HPDE6-E6E7 (cell line): Measurements from ENCODE around the gene ATP8B1.
"Not testable (repeated sequence)": the region's sequence is repeated elsewhere in the genome, so short reads cannot be mapped to it uniquely, and the experiment has no call there.

ENCODE experiments used
- DNase-seq: peaks from one replicate; pipeline ENCODE4 v3.0.0; 2011; ENCODE audit warnings: missing footprints; ENCODE audit errors: extremely low spot score

Gene ATP8B1

DNA sequence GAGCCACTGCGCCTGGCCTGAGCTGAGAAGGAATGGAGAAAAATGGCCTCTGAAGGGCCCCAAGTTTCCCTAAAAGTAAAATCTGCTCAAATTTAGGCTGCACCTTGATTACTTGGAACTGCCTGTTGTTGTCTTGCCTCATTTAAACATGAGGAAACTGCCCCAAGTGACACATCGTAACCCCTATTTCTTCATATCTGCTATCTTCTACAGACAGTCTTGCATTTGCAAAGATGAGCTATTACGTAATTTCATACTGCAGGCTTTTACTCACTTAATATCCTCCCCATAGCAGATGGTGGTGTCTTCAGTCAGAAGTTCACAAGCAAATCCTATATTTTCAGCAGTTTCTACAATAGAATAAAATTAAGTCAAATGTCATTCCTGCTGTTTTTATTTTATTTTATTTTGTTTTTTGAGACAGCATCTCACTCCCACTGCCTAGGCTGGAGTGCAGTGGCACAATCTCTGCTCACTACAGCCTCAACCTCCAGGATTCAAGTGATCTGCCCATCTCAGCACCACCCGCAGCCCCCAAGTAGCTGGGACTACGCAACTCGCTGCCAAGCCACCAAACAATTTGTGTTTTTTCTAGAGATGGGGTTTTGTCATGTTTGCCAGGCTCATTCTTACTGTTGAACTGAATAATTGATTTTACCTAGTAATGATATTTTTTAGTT lies 136.2 kb downstream of the ATP8B1 start:
- DNase-seq: no peak

DNA sequence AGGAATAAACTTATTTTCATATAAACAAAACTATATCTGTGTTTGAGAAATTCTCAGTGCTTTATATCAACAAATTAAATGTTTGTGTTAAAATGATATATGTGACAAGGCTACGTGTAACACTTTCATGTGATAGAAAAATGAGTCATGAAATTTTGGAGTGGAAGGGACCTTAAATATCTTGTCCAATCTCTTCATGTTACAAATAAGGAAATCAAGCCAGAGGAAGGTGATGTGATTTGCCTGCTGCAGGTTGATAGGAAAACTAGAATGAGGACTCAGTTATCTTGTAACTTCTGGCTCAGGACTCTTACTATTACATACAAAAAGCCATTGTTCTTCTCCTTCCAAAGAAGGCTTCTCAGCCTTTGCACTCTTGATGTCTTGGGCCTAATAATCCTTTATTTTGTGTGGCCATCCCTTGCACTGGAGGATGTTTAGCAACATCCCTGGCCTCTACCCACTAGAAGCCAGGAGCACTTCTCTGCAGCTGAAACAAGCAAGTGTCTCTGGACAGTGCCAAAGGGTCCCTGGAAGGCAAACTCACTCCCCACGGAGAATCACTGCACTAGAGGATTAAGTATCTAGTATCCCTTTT lies 138.4 kb downstream of the ATP8B1 start:
- no peak for DNase-seq

DNA sequence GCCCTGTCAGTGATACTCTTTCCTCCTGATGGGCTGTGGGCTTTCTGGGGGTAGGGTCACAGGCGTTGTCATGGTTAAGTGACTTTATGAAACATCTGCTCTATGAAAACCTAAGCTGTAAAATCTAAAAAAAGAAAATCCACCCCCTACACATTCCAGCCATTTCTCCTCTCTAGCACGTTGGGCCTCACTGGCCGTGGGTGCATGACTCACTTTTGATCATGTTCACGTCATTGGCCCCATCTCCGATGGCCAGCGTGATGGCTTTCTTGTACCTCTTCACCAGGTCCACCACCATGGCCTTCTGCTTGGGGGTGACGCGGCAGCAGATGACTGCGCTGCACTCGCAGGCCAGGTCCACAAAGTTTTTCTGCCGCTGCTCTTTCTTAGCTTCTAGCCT lies 142.2 kb downstream of the ATP8B1 start:
- no peak for DNase-seq

DNA sequence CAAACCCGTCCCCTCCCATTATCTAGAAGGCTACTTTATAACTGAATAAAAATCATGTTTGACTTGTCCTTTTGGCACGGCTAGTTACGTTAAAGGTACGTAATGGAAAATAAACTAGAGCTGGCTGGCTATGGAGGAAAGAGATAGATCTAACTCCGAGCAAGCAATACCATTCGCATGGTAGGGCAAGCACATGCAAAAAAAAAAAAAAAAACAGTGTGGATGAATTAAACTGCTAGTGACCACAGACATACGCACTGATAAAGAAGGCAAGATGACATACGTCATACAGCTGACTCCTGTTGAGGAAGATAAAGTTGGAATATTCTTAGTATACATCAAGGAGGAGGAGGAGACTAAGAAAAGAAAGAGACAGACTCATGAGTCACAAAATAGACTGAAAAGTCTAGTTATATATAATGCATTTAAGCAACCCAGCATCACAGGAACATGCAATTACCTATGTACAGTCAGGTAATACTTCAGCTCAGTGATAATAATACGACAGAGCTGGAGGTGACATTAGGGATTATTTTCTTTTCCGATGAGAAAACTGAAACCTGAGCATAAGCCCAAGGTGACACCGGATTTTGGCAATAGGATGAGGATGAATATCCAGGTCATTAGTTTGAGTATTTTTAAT lies 143.5 kb downstream of the ATP8B1 start:
- no peak for DNase-seq

DNA sequence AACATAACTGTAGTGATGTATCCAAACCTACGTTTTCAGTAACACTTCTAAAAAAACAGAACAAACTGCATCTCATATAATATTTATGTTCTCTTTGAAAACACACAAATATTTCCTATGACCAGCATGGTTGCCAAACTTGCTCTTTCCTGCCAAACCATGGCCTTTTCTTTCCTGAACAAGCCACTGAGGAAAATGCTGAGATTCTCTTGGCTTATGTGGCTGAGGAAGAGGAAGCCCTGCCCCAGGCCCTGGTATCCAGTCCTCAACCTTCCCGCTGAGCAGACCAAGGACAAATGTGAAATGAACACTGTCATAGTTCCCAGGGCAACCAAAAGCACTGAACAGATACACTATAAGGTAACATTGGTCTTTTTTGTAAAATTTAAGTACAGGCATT lies 145.6 kb downstream of the ATP8B1 start:
- no peak for DNase-seq

DNA sequence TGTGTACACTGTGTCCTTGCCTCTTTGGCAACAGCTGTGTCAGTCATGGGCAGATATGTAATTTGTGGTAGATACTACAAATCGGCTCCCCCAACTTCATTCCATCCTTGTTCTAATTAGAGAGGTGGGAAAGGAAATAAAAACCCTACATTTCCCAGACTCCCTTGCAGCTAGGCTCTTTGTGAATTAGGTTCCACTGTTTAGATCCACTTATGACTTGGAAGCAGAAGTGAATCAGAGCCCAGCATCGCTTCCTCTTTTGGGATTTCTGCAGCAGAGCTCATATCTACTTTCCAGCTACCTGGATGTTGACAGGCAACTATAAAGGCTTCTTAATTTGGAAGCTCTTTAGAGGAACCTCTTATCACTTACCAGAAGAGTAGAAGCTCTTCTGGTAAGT lies 147.4 kb downstream of the ATP8B1 start:
- DNase-seq: no peak

DNA sequence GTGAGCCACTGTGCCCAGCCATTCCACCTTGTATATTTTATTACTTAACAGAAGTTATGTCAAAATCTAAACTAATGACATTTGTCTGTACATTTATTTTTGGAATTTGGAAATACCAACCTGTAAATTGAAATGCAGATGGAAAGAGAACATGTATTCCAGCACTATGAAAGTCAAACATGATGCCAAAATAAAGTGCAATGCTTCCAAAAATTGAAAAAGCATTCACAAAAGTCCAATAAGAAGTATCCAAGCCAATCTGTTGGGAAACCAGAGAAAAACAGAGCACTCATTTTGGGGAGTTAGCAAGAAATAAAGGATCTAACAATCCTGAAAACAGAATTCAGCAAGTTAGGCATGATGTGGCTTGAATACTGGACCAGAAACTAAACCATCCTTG lies 151.2 kb downstream of the ATP8B1 start:
- no peak for DNase-seq

DNA sequence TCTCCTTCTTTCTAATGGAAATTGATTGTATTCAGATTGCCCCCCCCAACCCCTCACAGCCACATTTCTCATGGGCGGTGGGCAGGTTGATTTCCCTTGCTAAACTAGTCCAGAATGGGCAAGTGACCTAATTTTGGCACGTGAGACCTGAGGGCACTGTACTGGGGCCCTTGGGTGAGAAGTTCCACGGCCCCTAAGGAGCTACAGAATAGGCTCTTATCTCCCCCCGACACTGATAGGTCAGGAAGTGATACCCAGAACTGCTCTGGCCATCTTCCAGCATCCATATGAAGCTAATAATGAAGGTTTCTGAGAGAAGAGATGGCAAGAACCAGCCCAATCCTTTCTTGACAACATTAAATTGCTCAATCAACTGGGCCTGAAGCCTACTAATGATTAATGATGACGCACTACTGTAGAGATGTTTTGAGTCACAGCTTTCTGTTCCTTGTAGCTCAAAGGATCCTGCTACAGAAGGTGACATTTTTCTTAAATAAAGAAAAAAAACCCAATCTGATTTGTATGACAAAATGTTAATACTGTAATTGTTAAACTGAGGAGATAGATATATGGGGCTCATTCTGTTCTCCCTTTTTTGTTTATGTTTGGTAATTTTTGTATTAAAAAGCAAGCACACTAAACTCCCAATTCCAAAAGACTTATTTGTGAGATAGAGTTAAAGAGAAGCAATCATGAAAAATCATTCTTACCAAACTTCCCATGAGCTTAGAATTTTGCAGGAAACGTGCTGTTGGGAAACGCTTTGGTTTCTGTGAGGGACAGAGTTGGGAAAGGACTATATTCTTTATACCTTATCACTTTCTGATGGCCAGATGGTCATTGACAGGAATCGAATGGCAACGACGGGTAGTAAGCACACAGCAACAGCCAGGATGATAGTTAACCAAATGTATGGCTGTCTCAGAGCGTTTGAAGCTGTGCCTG lies 153.3 kb downstream of the ATP8B1 start:
- peak; percentile 68 for DNase-seq

DNA sequence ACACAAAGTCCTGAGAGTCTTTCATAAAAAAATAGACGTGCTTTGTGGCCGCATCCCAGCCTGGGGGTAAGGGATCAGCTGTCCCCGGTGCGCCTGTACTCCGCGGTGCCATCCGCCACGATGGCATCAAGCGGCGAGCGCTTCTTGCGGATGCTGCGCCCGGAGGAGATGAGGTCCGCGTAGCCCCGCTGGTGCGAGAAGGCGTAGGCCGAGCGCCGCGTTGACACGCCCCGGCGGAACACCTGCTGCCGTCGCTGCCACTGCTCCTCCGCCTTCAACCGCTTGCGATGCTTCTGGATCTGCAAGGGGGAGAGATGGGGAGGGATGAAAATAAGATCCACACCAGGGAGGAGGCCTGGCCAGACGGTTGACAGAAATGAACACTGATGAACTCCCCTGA lies 154.7 kb downstream of the ATP8B1 start:
- no peak for DNase-seq

DNA sequence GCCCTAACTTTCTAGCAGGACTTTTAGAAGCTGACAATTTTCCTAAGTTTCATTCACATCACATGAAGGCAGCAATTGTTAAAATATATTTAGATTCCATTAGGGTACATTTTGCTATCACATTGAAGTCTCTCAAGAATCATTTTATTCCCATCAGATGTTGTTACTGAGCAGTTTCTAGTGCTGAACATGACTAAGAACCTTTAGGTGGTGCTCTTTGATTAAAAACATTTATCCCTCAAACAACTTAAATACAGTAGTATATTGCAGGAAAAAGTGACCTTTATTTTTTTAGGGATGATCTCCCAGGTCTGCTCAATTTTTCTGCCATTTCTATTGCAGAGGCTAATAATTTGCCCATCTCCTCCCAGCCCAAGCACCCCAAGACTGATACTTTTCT lies 158.6 kb downstream of the ATP8B1 start:
- no peak for DNase-seq

DNA sequence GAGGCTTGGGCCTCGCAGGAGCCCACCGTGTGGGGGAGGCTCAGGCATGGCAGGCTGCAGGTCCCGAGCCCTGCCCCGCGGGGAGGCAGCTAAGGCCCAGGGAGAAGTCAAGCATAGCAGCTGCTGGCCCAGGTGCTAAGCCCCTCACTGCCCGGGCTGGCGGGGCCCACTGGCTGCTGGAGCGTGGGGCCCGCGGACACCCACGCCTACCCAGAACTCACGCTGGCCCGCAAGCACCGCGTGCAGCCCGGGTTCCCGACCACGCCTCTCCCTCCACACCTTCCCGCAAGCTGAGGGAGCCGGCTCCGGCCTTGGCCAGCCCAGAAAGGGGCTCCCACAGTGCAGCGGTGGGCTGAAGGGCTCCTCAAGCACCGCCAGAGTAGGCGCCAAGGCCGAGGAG lies 159.4 kb downstream of the ATP8B1 start:
- not testable (repeated sequence) for DNase-seq

DNA sequence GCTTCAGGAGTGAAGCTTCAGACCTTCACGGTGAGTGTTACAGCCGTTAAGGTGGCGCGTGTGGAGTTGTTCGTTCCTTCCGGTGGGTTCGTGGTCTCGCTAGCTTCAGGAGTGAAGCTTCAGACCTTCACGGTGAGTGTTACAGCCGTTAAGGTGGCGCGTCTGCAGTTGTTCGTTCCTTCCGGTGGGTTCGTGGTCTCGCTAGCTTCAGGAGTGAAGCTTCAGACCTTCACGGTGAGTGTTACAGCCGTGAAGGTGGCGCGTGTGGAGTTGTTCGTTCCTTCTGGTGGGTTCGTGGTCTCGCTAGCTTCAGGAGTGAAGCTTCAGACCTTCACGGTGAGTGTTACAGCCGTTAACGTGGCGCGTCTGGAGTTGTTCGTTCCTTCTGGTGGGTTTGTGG lies 160.7 kb downstream of the ATP8B1 start:
- DNase-seq: not testable (repeated sequence)

DNA sequence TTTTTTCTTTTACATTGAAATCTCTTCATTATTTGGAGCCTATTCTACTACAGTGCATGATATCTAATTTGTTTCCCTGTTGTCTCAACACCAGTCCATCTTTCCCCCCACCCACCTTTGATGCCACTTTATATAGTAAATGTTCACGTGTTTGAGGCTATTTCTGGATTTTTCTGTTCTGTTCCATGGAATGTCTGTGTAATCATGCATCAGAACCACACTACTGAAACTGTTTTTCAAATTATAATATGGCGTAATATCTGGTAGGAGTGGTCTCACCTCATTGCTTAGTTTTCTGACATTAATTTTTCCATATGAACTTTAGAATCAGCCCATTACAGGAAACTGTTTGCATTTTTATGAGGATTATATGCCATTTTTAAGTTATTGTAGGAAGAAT lies 162.4 kb downstream of the ATP8B1 start:
- DNase-seq: no peak

DNA sequence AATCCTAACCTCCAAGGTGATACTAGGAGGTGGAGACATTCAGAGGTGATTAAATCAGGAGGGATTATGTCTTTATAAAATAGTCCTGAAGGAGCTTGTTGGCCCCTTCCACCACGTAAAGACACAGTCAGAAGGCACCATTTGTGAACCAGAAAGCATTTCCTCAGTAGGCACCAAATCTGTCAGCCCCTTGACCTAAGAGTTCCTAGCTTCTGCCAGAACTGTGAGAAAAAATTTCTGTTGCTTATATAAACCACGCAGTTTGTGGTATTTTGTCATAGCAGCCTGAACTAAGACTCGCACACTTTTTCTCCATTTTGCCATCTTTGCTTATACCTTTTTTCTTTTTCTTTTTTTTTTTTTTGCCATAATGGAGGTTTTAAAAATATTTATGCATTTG lies 162.9 kb downstream of the ATP8B1 start:
- DNase-seq: no peak

DNA sequence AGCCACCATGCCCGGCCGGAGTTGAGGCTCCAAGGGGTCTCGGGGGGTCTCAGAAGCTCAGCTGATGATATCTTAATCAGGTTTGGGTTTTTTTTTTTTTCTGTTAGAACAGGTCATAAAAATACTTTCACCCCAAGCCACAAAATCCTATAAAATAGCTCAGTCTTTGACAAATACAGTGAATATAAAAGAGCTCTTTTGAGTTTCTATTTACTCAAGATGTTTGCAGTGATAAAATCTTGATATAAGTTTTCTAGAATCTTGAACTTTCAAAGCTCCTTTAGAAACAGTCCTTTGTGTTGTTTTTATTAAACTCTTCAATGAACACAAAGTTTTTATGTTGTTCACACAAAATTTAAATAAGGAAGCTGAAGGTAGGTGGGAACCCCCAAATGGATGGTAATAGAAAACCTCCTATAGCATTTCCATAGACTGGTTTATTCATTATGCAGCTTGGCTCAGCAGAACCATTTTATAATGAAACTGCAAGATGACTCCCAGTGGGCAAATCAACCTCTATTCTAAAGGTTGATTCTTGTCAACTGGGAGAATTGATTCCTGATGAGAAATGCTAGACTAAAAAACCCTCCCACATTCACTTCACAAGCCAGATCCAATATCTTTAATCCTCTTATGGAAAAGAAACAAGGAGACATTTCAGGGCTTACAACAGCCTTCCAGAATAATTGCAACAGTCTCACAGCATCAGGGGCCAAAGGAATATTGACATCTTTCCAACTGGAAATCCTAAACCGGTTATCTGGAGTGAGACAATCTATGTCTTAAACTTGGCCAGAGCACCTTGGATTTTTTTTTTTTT lies 167.9 kb downstream of the ATP8B1 start:
- DNase-seq: no peak

DNA sequence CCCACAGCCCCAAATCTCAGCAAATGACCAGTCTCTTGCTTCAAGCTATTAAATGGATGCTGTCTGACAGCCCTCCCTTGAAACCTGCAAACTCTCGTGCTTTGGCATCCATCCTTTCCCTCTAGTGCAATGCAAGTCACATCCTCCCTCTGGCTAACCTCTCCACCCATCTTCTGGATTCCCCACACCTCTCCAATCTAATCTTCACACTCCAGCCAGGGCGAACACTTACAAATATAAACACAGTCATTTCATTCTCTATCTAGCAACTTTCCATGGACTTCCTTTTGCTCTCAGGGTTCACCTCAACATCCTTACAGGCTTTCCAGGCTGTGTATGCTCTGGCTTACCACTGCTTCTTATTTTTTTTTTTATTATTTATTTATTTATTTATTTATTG lies 171.4 kb downstream of the ATP8B1 start:
- no peak for DNase-seq

DNA sequence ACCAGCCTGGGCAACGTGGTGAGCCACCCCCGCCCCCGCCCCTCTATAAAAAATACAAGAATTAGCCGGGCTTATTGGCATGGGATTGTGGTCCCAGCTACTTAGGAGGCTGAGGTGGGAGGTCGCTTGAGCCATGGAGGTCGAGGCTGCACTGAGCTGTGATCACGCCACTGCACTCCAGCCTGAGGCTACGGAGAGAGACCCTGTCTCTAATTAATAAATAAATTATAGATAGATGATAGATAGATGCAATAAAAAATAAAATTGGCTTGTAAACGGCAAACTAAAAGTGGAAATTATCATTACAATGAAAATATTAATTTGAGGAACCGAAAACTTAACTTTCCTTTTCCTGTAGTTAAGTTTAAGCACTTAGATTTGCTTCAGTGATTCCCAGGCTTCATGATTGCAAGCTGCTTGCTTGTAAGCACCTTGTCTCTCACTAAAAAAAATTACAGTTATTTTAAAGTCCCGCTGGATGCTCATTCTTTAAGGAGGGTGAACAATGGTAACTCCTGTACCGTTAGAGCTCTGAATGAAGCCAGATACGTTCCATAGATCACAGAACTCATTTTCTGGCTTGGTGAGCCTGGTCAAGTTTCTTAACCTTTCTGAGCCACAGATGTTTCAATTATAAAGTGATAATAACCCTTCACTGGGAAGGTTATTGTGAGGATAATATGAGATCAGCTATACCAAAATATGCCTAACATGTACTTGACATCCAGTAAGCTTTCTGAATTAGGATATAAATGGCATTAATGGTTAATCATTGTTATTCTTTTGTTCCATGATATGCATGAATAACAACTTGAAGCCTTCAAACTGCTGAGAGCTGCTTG lies 172.1 kb downstream of the ATP8B1 start:
- no peak for DNase-seq

DNA sequence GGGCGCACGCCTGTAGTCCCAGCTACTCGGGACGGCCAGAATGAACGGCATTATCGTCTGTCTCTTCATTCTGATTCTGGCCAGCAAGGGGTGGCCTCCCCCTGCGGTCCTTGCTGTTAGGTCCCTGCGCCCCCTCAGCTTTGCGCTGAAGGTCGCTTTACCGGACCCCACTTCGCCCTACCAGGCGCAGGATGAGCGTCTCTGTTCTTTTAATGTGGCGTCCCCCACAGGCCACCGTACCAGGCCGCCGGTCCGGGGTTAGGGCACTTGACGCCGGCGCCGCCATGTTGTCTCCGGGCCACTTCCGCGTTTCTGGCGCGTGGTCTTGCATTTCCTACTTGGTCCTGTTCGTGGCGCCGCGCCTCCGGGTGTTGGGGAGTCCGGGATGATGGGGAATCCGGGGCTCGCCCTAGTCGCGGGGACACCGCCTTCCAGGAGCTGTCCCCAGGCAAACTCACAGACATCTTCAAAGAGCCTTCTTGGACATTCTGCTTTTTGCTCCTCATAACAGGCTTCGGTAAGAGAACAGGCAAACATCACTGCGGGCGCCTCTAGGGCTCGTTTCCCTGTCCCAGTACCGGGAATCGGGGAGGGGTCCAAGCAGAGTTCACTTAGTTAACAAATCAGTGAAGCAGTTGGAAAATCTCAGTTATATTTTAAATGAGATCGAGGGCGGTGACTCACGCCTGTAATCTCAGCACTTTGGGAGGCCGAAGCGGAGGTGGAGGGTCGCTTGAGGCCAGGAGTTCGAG lies 172.9 kb downstream of the ATP8B1 start:
- peak; percentile 88 for DNase-seq

DNA sequence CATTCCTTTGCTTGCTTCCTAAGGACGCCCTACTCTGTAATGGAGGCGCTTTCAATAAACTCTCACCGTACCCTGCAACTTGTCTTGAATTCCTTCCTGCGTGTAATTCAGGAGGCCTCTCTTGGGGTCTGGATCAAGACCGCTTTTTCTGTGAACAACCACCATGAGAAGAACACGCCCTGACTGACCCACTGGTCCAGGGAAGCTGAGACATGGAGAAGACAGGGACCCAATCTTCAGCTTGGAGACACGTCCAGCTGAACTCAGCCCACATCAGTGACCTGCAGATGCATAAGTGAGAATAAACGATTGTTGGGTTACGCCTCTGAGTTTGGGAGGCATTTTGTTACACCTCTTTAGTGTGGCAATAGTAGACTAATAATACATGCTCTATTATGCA lies 173.7 kb downstream of the ATP8B1 start:
- DNase-seq: no peak

DNA sequence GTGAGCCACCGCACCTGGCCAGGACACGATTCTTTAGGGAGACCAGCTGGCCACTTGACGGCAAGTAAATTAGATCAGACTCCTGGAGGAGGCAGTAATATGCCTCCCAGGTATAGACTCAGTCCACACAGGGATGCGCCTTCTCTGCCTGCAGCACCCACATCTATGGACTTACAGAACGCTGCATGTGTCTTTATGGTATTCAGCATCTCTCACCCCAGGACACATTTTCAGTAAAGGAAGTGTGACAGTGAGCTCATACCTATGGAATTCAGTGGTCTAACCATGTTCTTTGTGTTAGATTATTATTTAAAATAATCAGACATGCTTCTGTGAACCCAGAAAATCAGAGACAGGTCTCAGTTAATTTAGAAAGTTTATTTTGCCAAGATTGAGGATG lies 175.6 kb downstream of the ATP8B1 start:
- DNase-seq: no peak
